B cell (primary cell): ENCODE data around the gene NR4A2. TPM values are rescaled to one million over a fixed set of nuclear protein-coding genes. Genes with fewer than 3 reads are reported as not detected.

Experiments used
- ATAC-seq: fragments of 200-7000 bp; cut with Tn5 transposase; one replicate; pipeline ENCODE4 v1.10.0; 2021; ENCODE audit warnings: low read depth, mild to moderate bottlenecking, moderate number of reproducible peaks, moderate library complexity
- CTCF ChIA-PET: fragments of 350-600 bp; sonication (Branson Sonifier 250); formaldehyde crosslinking; loops from one replicate; lab custom pipeline; 2021; ENCODE audit warnings: antibody characterized with exemption, inconsistent platforms; lab: Charles Lee
- POLR2A ChIA-PET: fragments of 350-600 bp; sonication (Branson Sonifier 250); formaldehyde crosslinking; loops from one replicate; lab custom pipeline; 2021; ENCODE audit warnings: antibody characterized with exemption; lab: Charles Lee
- DNase-seq: peaks from one replicate; pipeline ENCODE4 v3.0.0; 2013
- H2AFZ ChIP-seq: 2 replicates; pipeline ENCODE4 v1.6.1; 2012; ENCODE audit warnings: mild to moderate bottlenecking, low read depth, low read length; ENCODE audit not compliant: insufficient read depth, poor library complexity, severe bottlenecking
- H3K27ac ChIP-seq, 2 donors: 1 replicate in 1 of 2; 2 replicates in 1 of 2; pipeline ENCODE4 v1.5.1; 2012 to 2013; ENCODE audit warnings: low read length in 2 of 2, mild to moderate bottlenecking in 2 of 2, moderate library complexity in 1 of 2
- H3K27me3 ChIP-seq, 4 experiments: fragments of 200-600 bp in 1 of 4; sonication (generic) in 1 of 4; replicated peaks in 1 of 4; 1 replicate in 2 of 4; 2 replicates in 2 of 4; pipeline versions ENCODE4 v1.6.1 to v1.7.0; 2013 to 2016; ENCODE audit warnings: low read length in 3 of 4, mild to moderate bottlenecking in 2 of 4, mixed read lengths in 1 of 4, moderate library complexity in 1 of 4; ENCODE audit not compliant: insufficient read depth in 4 of 4, control insufficient read depth in 3 of 4; ENCODE audit errors: control extremely low read depth in 1 of 4
- H3K36me3 ChIP-seq, 2 experiments: replicated peaks in 1 of 2; 1 replicate in 1 of 2; 2 replicates in 1 of 2; pipeline versions ENCODE4 v1.6.1 to v1.7.1; 2013; ENCODE audit warnings: low read length in 1 of 2; ENCODE audit not compliant: insufficient read depth in 2 of 2, control insufficient read depth in 1 of 2; ENCODE audit errors: control extremely low read depth in 1 of 2, extremely low read depth in 1 of 2
- H3K4me1 ChIP-seq, 2 donors: fragments of 200-600 bp in 1 of 2; sonication (generic) in 1 of 2; 1 replicate in 1 of 2; 2 replicates in 1 of 2; pipeline versions ENCODE4 v1.5.1 to v1.6.1; 2013 to 2017; ENCODE audit warnings: low read length in 2 of 2; ENCODE audit not compliant: control insufficient read depth in 2 of 2, insufficient read depth in 2 of 2
- H3K4me2 ChIP-seq: replicated peaks from 2 replicates; pipeline ENCODE3; 2012; ENCODE audit warnings: mild to moderate bottlenecking, low read depth, low read length; ENCODE audit not compliant: poor library complexity, severe bottlenecking
- H3K4me3 ChIP-seq, 5 experiments: fragments of 200-600 bp in 1 of 5; sonication (generic) in 1 of 5; 1 replicate in 3 of 5; 2 replicates in 2 of 5; pipeline versions ENCODE4 v1.5.1 to v1.7.0; 2011 to 2016; ENCODE audit warnings: low read length in 4 of 5, mild to moderate bottlenecking in 4 of 5, low read depth in 2 of 5, control low read depth in 1 of 5, moderate library complexity in 1 of 5; ENCODE audit not compliant: insufficient read depth in 1 of 5; ENCODE audit errors: control extremely low read depth in 1 of 5, extremely low read depth in 1 of 5
- H3K79me2 ChIP-seq: fragments of 200-600 bp; sonication (generic); one replicate; pipeline ENCODE4 v1.6.0; 2016; ENCODE audit warnings: low read length; ENCODE audit not compliant: control insufficient read depth, insufficient read depth
- H3K9ac ChIP-seq: fragments of 200-600 bp; sonication (generic); 2 replicates; pipeline ENCODE4 v1.6.1; 2017; ENCODE audit warnings: mild to moderate bottlenecking, low read length, moderate library complexity
- H3K9me3 ChIP-seq, 3 donors: one replicate each; pipeline versions ENCODE4 v1.6.1 to v1.7.1; 2013; ENCODE audit warnings: low read length in 2 of 3; ENCODE audit not compliant: control insufficient read depth in 2 of 3, insufficient read depth in 1 of 3; ENCODE audit errors: control extremely low read depth in 1 of 3
- H4K20me1 ChIP-seq: 2 replicates; pipeline ENCODE4 v1.6.0; 2012; ENCODE audit warnings: mild to moderate bottlenecking, low read length; ENCODE audit not compliant: insufficient read depth, control insufficient read depth, poor library complexity, severe bottlenecking
- H3K27ac Mint-ChIP-seq: one replicate; pipeline ENCODE4 v1.8.0; 2021; ENCODE audit warnings: mixed read lengths
- H3K27me3 Mint-ChIP-seq: one replicate; pipeline ENCODE4 v1.8.0; 2021; ENCODE audit warnings: mixed read lengths
- H3K4me1 Mint-ChIP-seq: one replicate; pipeline ENCODE4 v1.8.0; 2021; ENCODE audit warnings: mixed read lengths
- H3K4me3 Mint-ChIP-seq: one replicate; pipeline ENCODE4 v1.8.0; 2021; ENCODE audit warnings: mixed read lengths
- H3K9me3 Mint-ChIP-seq: one replicate; pipeline ENCODE4 v1.8.0; 2022; ENCODE audit warnings: mixed read lengths; ENCODE audit not compliant: insufficient read depth
- CTCF ChIP-seq: fragments of 200-600 bp; IDR thresholded peaks from one replicate; pipeline ENCODE4 v1.8.0; 2022; ENCODE audit warnings: antibody characterized with exemption, mild to moderate bottlenecking
- EZH2 ChIP-seq: IDR thresholded peaks from 2 replicates; pipeline ENCODE4 v1.6.1; 2012; ENCODE audit warnings: borderline replicate concordance, low read depth, mild to moderate bottlenecking, moderate library complexity, low read length; ENCODE audit not compliant: insufficient read depth, poor library complexity, severe bottlenecking
- WGBS: methylation state at CpG from one replicate; pipeline ENCODE4 v1.1.5; 2013; ENCODE audit warnings: missing lambda C conversion rate; ENCODE audit not compliant: insufficient coverage; 5-methylcytosine and 5-hydroxymethylcytosine counted together
- intact Hi-C: fragments of 100-400 bp; cut with micrococcal nuclease; formaldehyde crosslinking; loops from one replicate; pipeline ENCODE4 v1.10.0; 2022
- polyA plus RNA-seq: library from polyadenylated mRNA; depleted of rRNA; stranded (reverse); fragments of >200 nt; gene quantifications from 2 replicates; pipeline ENCODE4 v1.2.3, GENCODE V29; 2012
- total RNA-seq, 2 donors: library from RNA; stranded (reverse); fragments of 120-200 nt in 1 of 2; gene quantifications; 1 replicate in 1 of 2; 2 replicates in 1 of 2; pipeline versions ENCODE4 v1.2.3 to v1.2.4, GENCODE V29; 2013 to 2022

Gene NR4A2
- total and polyA plus RNA-seq, 2 donors (not counting 1 experiment from before 2014, with no cell fraction given): 30.6 to 177 TPM

GRCh38 chr2:156333951-156334495, 1.5 kb upstream of the NR4A2 start:
- Histone ChIP-seq H3K4me2 (peak overlapping the region; percentile 99), H3K27ac (peak overlapping the region; percentile 98 to 99), H3K27me3 (peaks cover 2 to 32% (median 25%) of the 10 kb centered on the region in 4 experiments), H3K79me2 (peaks cover 4% of the 10 kb centered on the region), H3K9ac (peak overlapping the region; percentile 93), H4K20me1 (peaks cover 25% of the 10 kb centered on the region), H3K36me3 (no peaks in the 10 kb centered on the region), H3K4me1 (peaks cover 30 to 39% of the 10 kb centered on the region in 2 donors), H2AFZ (no peak overlapping the region), H3K9me3 (peaks cover 0 to 12% (median 5%) of the 10 kb centered on the region in 3 donors), H3K4me3 (peak overlapping the region; percentile 90 to 99 (median 93))
- Mint-ChIP-seq H3K4me1 (peaks cover 43% of the 10 kb centered on the region), H3K27ac (peak overlapping the region; percentile 99), H3K27me3 (peaks cover 20% of the 10 kb centered on the region), H3K4me3 (peak overlapping the region; percentile 95), H3K9me3 (peaks cover 3% of the 10 kb centered on the region)
- peak; percentile 36 for ATAC-seq
- under 1% methylated on average over 48 of the region's 48 CpGs for WGBS
- TF ChIP-seq EZH2: no peak
- no peak for TF ChIP-seq CTCF
- POLR2A ChIA-PET: interaction anchor here (0.6 to 3.9 kb wide), 11 partner anchors 9 to 259 kb away, joined by 3 to 20 read pairs (median 6); partner anchors contain the start of gene GPD2
- CTCF ChIA-PET: interaction anchor here (1.1 to 4.9 kb wide), 13 partner anchors 8 to 255 kb away, joined by 3 to 64 read pairs (median 9); partner anchors contain the start of gene GPD2
- DNase-seq: peak; percentile 94
- intact Hi-C loops: loop anchor here (2.0 to 5.0 kb wide), 2 partner anchors 101 to 1133 kb away; no protein-coding TSS in a partner anchor
